GM21515 (cell line): ENCODE measurements around the gene PRSS56.
"Not testable (repeated sequence)": the region's sequence is repeated elsewhere in the genome, so short reads cannot be mapped to it uniquely, and the experiment has no call there.

Experiments used
- ATAC-seq: cut with Tn5 transposase; IDR thresholded peaks from one replicate; pipeline ENCODE4 v1.9.1; 2021; ENCODE audit not compliant: unreplicated experiment

PRSS56 gene

GRCh38 chr2:232568161-232568560 lies 48.0 kb downstream of the PRSS56 start:
- no peak for ATAC-seq

- ATAC-seq, result no peak
These were observed 49.4 kb downstream of the PRSS56 start for GRCh38 chr2:232569541-232569940.

- not testable (repeated sequence) for ATAC-seq
These were observed 50.3 kb downstream of the PRSS56 start for GRCh38 chr2:232570481-232570880.

- no peak for ATAC-seq
These were observed 50.9 kb downstream of the PRSS56 start for GRCh38 chr2:232571026-232571474.

GRCh38 chr2:232573042-232573441 lies 52.9 kb downstream of the PRSS56 start:
- ATAC-seq, result no peak

GRCh38 chr2:232573771-232574435 lies 53.7 kb downstream of the PRSS56 start:
- ATAC-seq, result no peak

- no peak for ATAC-seq
These were observed 54.7 kb downstream of the PRSS56 start for GRCh38 chr2:232574674-232575403.
